Activated CD4-positive, alpha-beta T cell treated with anti-CD3 and anti-CD28 coated beads, Interleukin-2, amount 50 U/mL, for 48 hours (primary cell): Measurements from ENCODE around the gene MARVELD1.
A peak's percentile ranks its signal among the peaks of the same experiment; 100 is the strongest.
"Not testable (repeated sequence)": the region's sequence is repeated elsewhere in the genome, so short reads cannot be mapped to it uniquely, and the experiment has no call there.

ENCODE experiments used
- DNase-seq, 2 experiments: peaks; one replicate each; pipeline ENCODE4 v3.0.0-alpha.2; 2020

Gene MARVELD1

GRCh38 chr10:97698072-97698655 is 15.4 kb upstream of the MARVELD1 start:
- not testable (repeated sequence) for DNase-seq

GRCh38 chr10:97701438-97702069 is 12.0 kb upstream of the MARVELD1 start:
- DNase-seq = peak; percentile 42 to 48

- DNase-seq = no peak
Observed at GRCh38 chr10:97703398-97704067, 10.0 kb upstream of the MARVELD1 start.

GRCh38 chr10:97704341-97704740 is 9.2 kb upstream of the MARVELD1 start:
- DNase-seq = no peak

GRCh38 chr10:97705006-97705670 is 8.4 kb upstream of the MARVELD1 start:
- DNase-seq = no peak

- DNase-seq = no peak
Observed at GRCh38 chr10:97707134-97707861, 6.2 kb upstream of the MARVELD1 start.

GRCh38 chr10:97708167-97708566 is 5.4 kb upstream of the MARVELD1 start:
- no peak for DNase-seq

- DNase-seq = peak; percentile 57 to 65
Observed at GRCh38 chr10:97708976-97709946, 4.3 kb upstream of the MARVELD1 start.

- DNase-seq = no peak
Observed at GRCh38 chr10:97711640-97712572, 1.6 kb upstream of the MARVELD1 start.

- DNase-seq = peak; percentile 53 to 62
Observed at GRCh38 chr10:97713826-97714400, 383 bp downstream of the MARVELD1 start.

GRCh38 chr10:97714401-97715258 is 1.1 kb downstream of the MARVELD1 start:
- peak in 1 of 2 experiments; percentile 49 for DNase-seq

GRCh38 chr10:97715259-97715874 is 1.8 kb downstream of the MARVELD1 start:
- DNase-seq = no peak

GRCh38 chr10:97717627-97718026 is 4.1 kb downstream of the MARVELD1 start:
- no peak for DNase-seq

GRCh38 chr10:97718178-97718577 is 4.6 kb downstream of the MARVELD1 start:
- DNase-seq = no peak

- DNase-seq = no peak
Observed at GRCh38 chr10:97718659-97719142, 5.2 kb downstream of the MARVELD1 start.

- no peak for DNase-seq
Observed at GRCh38 chr10:97719602-97720001, 6.1 kb downstream of the MARVELD1 start.

GRCh38 chr10:97721871-97722780 is 8.6 kb downstream of the MARVELD1 start:
- DNase-seq = no peak
